Stimulated activated CD8-positive, alpha-beta memory T cell treated with anti-CD3 and anti-CD28 coated beads, Interleukin-15, amount 100 ng/mL, for 1 hour (primary cell): Measurements from ENCODE around the gene IP6K3.

Experiments
- DNase-seq: peaks from one replicate; pipeline ENCODE4 v3.0.0-alpha.2; 2020; ENCODE audit warnings: low read depth

IP6K3 gene

DNA sequence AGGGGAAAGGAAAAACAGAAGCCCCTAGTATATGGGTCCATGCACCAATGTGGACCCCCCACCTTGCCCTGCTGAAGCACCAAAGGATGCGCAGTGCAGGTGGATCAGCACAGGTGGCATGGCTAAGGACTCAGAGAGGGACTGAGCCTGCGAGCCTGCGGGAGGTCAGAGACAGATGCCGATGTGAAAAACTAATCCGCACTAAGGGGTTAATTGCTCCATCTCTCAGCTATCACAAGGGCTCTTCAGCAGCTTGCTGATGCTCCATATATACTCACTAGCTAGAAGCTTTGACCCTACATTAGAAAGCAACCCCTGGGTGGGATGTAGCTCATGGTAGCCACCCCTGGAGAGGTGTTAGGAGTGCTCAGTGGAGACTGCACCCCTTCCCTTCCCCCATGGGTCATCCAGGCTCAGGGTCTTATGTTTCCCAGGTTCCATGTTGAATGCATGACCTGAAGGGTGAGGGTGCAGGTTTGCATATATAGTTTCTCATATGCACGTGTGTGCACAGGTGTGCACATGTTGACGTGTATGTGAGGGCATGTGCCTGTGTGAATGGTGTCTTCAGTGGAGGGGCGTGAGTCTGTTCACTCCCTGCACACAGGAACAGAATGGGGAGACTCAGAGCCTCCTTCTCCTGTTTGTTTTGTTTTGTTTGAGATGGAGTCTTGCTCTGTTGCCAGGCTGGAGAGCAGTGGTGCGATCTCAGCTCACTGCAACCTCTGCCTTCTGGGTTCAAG, 13.4 kb upstream of the IP6K3 start:
- DNase-seq = no peak

DNA sequence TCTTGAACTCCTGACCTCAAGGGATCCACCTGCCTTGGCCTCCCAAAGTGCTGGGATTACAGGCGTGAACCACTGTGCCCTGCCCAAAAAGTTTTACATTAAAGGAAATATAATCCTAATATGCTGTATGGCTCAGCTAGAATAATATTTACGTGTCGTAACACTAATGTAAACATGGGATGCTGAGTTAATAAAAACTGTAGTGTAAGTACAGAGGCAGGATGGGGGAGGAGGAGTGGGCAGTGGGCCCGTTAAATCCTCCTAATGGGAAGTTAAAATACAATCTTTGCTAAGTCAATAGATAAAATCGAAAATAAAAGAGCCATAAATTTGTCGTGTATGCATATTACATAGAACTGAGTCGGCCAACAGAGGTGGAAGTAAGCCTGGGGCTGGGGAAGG, 12.1 kb upstream of the IP6K3 start:
- DNase-seq = no peak

DNA sequence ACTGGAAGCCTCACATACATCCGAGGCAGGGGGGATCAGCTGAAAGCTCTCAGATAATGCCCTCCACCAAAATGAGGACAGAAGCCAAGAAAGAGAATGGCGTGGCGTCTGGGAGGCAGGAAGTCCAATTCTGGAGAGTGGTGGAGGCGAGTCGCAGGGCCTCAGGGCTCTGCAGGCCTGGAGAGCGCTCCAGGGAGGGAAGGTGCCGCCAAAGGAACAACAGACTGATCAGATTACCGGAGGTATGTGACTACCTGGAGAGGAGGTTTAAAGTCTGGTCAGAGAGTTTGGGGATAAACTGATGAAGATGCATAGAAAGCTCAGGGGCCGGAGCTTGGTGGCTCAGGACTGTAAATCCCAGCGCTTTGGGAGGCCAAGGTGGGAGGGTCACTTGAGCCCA, 11.2 kb upstream of the IP6K3 start:
- no peak for DNase-seq

DNA sequence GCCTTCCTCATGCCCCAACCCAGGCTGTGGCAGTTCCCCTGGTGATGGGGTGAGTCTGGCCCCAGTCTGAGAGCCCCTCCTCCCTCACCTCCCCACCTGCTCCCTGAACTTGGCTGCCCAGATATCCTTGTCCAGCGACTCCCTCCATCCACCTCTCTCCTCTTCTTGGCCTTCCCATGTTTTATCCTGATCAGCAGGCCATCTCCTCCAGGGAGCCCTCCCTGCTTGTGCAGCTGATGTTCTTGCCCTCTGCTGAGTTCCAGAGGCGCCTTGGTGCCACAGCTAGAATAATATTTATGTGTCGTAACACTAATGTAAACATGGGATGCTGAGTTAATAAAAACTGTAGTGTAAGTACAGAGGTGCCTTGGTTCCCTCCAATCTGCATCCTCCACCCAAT, 10.4 kb upstream of the IP6K3 start:
- no peak for DNase-seq

DNA sequence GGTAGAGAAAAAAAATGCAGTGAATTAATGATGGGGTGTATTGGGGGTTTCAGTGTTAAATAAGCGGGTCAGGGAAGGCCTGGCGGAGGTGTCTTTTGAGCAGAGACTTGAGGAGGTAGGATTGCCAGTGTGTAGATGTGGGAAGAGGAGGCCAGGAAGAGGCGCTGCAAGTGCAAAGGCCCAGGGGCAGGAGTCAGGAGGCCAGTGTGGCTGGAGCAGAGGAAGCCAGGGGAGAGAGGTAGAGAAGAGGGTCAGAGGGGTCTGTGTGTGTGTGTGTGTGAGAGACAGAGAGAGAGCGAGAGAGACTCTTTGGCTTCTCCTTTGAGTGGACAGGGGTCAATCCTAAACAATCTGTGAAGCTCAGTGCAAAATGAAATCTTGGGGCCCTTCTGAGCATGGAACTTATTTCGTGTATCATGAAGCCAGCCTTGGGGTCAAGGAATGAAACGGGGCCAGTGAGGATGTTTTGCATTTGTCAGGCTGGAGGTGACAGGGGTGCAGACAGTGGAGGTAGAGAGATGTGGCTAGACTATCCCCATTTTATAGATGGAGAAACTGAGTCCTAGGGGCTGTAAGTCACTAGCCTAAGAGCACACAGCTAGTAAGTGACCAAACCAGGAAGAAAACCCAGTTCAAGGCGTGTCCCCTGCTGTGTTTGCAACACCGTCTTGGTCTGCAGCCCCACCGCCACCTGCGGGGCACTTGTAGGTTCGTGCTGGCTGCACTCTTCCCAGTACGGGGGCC, 9.7 kb upstream of the IP6K3 start:
- no peak for DNase-seq

DNA sequence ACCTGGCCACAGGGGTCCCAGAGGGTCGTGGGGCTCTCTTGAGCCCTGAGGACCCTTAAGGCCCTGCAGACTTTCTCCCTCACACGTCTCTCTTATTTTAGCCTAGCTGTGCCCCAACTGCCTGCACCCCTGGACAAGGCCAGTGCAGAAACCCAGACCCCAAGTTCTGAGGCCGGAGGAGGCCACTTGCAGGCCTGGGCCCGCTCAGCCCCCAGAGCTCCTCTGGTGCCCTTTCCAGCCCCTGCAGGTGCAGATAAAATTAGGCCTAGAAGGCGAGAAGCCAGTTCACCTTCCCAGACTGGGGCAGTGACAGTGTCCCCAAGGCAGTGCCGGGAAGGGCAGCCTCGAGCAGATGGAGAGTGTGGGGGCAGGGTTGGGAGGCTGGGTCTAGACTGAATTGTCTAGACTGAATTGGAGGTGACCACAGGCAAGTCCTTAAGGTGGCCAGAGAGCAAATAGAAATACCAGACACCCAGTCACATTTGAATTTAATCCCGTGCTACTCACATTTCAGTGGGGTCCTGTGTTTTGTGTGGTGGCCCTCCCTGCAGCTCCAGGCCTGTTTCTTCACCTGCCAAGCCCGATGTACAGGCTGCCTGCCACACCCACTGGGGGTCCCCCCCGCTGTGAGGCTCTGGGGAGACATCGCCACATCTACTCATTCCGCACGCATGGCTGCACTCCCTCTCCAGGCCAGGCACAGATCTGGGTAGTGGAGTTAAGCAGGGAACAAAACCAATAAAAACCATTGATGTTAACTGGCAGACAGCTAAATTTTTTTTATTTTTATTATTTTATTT, 8.6 kb upstream of the IP6K3 start:
- DNase-seq = no peak

DNA sequence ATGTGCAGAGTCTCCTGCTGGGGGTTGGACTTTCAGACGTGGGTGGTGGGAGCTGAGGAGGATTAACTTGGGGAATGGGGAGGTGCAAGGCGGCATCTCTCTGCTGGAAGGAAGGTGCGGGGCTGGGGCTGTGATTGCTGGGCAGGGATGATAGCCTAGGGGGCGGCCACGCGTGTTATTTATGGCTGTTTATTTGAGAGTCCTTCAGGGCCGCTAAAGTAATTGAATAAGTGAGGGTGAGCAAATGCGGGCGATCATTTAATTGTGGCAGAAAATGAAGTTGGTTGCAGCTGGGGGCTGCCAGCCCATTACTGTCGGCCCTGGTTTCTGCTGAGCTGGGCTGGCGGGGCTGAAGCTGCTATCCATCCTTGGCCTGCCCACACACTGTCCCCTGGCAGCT, 7.5 kb upstream of the IP6K3 start:
- no peak for DNase-seq

DNA sequence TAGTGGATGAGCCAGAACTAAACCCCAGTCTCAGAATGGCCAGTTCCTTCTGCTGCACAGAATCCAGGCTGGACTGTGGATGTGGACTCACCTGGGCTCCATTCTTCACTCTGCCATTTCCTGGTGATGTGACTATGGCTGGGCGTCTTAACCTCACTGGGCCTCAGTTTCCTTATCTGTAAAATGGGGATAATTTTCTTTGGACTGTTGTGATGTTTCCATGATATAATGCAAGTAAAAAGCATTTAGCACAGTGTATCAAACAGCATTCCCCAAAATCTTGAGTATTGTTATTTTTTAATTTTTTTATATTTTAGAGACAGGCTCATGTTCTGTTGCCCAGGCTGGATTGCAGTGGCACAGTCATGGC, 5.9 kb upstream of the IP6K3 start:
- no peak for DNase-seq

DNA sequence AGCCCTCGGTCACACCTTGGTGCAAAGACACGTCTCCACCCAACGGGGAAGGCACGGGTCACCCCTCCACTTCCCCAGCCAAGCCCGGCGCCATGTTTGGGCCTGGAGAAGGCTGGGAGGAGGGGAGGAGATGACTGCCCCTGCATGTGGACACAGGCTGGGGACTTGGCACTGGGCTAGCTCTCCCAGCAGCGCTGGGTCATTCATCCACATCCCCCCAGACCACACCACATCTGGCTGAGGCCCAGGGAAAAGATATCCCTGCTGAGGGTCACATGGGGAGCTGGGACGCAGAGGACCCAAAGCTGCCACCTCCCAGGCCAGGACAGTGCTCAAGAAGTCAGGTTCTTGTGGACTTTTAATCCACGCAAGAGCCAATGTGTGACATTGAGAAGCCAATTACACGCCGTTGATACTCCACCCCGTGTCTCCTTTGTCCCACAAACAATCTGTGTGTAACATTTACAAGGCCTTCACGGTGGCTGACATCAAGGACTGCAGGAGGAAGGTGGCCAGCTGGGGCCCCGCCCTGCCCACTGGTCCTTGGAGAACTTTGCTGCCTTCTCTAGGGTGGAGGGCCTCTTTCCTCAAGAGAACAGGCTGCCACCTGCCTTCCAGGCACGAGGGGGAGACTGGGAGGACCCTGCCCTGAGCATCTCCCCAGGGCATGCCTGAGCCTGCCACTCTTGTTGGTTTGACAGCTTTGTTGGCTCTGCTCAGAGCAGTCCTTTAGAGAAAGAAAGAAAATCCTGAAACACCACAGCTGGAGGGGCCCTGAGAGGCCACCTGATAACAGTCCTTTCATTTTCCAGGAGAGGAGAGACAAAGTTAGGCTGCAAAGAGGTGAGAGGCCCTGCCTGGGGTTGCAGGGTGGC, 5.3 kb upstream of the IP6K3 start:
- DNase-seq = no peak

DNA sequence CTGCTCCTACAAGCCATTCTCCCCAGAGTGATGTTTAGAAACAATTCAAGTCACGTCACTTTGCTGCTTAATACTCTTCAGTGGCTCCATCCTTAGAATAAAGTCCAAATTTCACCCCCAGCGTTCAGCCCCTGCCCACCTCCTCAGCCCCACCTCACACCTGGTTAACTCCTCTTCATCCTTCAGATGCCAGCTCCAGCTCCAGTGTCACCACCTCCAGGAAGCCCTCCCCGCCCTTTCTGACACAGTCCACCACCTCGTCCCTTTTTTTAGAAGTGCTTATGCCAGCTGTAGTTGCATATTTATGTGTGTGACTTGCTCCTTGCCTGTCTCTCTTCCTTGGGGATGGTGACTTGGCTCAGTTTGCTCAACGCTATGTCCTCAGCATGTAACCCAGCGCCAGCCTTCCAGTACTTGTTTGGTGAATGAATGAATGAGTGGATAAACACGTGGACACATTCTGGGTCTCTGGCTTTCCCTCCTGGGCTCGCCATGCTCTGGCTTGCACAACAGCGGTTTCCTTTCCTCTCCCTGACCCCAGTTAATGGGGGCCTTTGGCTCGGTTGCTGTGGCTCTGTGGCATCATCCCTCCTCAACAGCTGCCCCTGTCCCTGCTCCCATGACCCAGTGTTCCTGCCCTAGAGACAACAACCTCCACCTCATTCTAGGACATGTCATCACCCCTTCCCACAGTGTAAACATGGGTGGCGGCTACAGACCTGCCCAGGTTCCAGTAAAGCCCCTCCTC, 3.7 kb upstream of the IP6K3 start:
- DNase-seq = no peak

DNA sequence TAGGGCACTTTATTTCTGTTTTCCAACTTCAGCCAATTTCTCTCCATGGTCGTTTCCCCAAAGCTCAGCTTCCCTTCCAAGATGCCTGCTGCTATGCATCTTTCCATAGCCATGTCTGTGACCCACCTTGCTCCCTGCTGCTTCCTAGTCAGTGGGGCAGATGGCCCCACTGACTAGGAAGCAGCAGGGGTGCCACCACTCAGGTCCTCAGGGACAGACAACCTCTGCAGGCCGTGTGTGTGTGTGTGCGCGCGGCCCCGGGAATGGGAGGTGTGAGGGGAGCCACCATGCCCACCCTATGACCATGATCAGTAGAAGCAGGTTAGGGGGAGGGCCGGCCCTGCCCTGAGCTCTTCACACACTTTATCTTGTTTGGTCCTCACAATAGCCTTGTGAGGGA, 2.7 kb upstream of the IP6K3 start:
- no peak for DNase-seq

DNA sequence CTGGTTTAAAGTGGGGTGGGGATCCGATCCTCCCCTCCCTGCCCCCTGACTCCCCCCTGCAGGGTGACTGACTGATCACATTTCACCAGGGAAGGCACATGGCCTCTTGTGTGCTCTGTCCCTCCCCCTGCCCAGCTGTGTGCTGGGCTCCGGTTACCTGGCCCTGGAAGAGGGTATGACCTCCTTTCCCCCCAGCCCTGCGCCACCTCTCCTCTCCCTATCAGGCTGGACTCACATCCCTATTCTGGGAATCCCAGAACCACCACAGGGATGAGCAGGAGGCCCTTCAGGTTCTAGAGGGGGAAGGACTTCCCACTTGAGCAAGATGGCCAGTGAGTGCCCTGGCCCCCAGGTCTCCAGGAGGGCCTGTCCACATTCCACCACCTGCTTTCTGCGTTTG, 2.1 kb upstream of the IP6K3 start:
- DNase-seq = no peak

DNA sequence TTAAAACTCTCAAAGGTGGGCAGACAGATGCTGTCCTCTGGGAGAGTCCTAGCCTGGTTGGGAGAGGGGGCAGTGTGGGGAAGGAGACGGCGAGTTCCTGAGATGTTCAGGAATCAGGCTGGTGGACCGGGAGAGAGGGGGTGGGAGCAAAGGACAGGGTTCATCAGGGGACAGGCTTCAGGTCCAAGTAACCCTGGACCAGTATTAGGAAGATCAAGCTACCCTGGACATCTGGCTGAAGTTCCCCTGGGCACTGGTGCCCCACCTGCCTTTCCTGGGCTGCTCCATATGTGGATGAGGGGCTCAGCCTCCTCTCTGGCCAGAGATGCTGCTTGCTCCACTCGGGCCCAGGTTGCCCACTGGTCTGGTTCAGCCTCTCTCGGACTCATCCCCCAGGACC, 1.1 kb upstream of the IP6K3 start:
- no peak for DNase-seq

DNA sequence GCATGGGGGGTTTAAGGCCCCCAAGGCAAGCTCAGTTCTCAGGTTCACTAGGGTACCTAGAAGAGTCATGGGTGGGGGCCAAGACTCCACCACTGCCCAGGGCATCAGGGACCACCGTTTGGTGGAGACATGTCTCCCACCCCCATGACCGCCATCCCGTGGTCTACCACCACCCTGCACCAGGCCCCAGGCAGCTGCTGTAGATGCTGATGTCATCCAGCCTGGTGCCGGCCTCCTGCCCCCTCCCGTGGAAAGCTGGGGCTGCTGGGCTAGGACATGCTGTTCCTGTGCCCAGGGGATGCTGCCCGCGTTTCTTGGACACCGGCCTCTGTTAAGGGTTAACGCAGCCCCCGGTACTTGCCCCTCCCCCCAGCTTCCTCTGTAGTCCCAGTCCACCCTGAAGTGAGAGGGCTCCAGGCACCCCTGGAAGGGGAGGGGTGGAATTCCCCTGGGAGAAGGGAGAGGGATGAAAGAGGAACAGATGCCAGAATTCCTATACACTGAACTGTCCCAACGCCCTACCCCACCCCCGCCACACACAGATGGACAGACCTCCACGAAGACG, 587 bp downstream of the IP6K3 start:
- no peak for DNase-seq

DNA sequence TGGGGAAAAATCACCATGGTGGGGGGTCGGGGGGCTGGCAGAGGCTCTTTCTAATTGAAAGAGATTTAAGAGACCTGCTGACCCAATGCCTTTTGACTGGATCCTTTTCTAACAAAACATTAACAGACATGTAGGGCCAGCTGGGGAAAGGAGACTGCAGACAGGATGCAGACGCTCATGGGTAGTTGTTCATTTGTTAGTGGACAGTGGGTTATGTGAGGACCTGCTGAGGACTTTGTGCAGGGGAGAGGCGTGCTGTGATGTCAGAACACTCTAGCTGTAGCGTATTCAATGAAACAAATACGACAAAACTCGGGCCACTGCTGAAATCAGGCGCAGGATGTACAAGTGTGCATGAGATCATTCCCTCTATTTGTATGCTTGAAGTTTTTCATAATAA, 1.2 kb downstream of the IP6K3 start:
- DNase-seq = no peak

DNA sequence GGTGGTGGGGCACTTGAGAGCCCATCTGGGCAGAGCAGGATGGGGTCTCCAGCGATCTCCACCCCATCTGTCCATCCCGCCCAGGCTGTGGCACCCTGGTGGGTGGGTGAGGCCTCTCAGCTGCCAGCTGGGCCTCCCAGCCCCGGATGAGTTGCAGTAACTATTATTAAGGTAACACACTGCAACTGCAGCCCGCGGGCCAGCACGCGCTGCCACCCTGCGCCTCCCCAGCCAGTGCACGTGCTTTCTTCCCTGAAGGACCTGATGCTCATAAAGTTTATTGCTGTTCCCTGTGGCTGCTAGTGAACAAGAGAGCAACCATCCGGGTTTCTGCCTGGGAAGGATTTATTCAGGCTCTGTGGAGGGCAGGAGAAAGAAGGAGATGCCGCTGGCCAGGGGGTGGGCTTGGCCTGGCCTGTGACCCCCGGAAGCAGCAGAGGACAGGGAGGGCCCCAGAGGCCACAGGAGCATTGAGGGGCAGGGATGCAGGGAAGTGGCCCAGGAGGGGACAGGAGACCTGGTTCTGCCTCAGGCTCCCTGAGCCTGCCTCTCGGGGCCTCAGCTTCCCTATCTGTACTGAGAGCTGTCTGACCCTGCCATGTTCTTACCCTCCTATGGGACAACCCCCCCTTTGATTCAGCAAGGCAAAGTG, 1.7 kb downstream of the IP6K3 start:
- DNase-seq = no peak

DNA sequence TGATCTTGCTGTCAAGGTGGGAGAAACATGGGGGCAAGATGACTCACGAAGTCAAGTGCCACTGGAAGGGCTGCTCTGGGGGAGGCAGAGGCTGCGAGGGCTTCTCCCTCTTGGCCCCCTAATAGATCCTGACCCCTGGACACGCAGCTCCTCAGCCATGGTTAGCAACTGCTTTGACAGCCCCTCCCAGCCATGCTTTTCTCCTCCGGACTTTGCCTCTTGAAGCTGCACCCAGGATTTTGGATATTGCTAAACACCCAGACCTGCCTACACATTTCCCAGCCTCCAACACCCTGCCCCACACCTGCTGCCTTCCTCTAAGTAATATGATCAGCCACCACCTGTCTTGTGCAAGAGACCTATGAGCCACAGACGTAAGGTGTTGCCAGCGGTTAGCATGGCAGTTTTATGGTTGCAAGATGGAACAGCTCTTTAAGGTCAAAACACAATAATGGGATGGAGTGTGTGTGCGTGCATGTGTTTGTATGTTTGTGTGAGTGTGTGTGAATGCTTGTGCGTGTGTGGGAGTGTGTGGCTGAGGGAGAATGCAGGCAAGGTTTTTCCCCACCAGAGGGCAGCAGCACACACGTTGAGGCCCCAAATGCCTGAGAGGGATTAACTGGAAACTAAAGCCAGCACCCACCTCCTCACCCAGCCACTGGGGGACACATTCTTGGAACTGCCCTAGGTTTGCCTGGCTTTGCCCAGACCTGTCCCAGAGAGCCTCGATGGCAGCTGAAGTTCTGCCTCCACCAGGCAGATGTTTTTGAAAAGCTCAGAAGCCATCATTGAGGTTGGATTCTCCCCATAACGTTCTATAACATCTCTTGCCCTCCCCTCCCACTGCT, 2.5 kb downstream of the IP6K3 start:
- DNase-seq = peak; percentile 55

DNA sequence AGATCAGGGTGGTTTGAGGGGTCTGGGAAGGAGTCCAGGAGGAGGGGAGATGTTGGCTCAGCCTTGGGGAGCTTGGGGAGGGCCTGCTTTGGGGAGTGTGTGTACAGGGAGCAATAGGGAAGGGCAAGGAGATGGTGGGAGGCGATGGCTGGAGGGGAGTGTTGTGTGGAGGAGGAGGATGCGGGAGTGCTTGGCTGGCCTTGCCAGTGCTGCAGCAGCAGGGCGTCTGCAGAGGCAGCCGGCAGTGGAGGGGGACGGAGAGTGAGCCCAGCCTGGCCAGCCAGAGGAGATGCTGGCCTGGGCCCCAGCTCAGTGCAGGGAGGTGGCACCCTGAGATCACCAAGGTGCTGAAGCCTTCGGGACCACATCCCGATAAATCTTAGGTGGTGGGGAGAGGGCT, 3.9 kb downstream of the IP6K3 start:
- no peak for DNase-seq

DNA sequence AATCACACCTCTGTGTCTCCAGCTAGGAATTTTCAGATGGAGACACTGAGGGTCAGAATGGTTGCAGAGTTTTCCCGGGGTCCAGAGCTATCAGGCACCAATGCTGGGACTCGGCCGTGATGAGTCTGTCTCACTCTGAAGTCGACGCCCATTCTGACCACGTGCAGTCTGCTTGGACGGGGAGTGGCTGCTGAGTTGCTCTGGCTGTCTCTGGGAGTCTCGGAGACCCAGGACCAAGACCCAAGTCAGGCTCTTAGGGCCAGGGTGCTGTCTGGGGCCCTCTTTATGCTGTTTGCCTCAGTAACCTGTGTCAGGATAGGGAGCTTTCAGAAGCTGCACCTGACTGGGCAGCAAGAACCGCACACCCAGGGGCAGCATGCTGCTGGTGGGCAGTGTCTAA, 4.6 kb downstream of the IP6K3 start:
- DNase-seq = no peak

DNA sequence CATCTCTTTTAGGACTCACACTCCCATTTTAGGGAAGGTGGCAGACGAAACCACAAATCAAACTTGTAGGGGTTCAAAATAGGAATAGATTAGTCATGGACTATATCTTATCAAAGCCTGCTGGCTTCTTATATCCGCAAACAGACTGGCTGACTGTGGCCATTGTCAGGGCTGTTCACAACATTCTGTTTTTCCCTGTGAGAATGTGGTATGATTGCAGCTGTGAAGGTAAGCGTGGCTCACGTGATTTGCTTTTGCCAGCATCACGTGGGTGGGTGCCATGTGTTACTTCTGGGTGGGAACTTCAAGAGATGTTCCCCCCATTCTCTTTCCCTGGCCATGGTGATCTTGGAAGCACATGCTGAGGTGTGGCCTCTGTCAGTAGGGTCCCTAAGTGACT, 5.9 kb downstream of the IP6K3 start:
- no peak for DNase-seq
